B cell (primary cell): ENCODE data around the gene RSRC2.

Source experiments
- CTCF ChIP-seq: fragments of 200-600 bp; IDR thresholded peaks from one replicate; pipeline ENCODE4 v1.8.0; 2022; ENCODE audit warnings: antibody characterized with exemption, mild to moderate bottlenecking
- EZH2 ChIP-seq: IDR thresholded peaks from 2 replicates; pipeline ENCODE4 v1.6.1; 2012; ENCODE audit warnings: borderline replicate concordance, low read depth, mild to moderate bottlenecking, moderate library complexity, low read length; ENCODE audit not compliant: insufficient read depth, poor library complexity, severe bottlenecking

GRCh38 chr12:122519418-122519817 is 7.3 kb downstream of the RSRC2 start:
- TF ChIP-seq CTCF = no peak
- TF ChIP-seq EZH2 = no peak
